HG03103 (cell line): ENCODE results near the gene FBRSL1.

Experiments used
- ATAC-seq: cut with Tn5 transposase; IDR thresholded peaks from one replicate; pipeline ENCODE4 v1.9.1; 2021; ENCODE audit warnings: low read depth; ENCODE audit not compliant: unreplicated experiment

FBRSL1 gene

GRCh38 chr12:132495165-132495544, 5.2 kb downstream of the FBRSL1 start:
- no peak for ATAC-seq

GRCh38 chr12:132495629-132496357, 5.8 kb downstream of the FBRSL1 start:
- ATAC-seq = no peak

DNA sequence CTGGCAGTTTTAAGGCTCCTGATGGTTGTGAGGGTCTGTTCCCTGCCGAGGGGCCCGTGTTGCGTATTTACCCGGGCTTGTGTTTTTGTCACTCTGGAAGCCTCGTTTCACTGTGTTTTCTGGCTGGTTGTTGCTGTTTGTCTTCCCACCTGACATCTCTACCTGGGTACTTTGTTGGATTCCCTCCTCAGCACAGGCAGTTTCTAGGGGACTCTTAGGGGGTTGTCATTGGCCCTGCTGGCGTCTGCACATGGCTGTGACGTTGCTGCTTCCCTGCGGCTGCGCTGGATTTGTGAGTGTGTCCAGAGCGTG, 6.4 kb downstream of the FBRSL1 start:
- ATAC-seq = no peak

DNA sequence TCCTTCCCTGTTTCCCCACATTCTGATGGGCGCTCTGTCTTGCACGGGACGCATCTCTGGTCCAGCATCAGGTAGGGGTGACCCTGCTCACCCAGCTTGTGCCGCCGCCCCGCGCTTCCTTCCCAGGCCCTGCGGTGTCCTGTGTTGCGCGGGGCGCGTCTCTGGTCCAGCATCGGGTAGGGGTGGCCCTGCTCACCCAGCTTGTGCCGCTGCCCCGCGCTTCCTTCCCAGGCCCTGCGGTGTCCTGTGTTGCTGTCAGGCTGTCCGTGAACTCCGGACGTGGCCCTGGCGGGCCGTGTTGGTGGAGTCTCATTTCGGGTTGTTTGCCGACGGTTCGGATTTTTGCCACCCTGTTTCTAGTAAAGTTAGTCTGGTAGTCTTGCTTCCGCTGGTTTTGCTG, 6.8 kb downstream of the FBRSL1 start:
- ATAC-seq = no peak

GRCh38 chr12:132497514-132498405, 7.8 kb downstream of the FBRSL1 start:
- ATAC-seq = no peak

GRCh38 chr12:132498931-132499330, 9.0 kb downstream of the FBRSL1 start:
- ATAC-seq = no peak

- ATAC-seq = no peak
These were observed 10.3 kb downstream of the FBRSL1 start for GRCh38 chr12:132500142-132500855.

DNA sequence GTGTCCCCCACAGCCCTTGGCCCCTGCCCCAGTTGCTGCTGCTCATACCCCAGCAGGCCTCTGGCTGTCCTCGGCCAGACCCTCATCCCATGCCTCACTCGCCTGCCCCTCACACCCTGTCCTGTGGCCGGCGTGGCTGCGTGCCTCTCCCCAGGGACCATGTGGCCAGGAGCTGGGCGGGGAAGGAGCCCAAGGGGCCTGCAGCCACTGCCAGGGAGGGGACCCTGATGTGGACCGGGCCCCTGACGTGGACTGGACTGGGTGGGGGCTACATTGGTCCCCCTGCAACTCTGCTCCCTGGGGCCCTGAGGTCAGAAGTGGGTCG, 10.9 kb downstream of the FBRSL1 start:
- ATAC-seq = no peak

- ATAC-seq = no peak
These were observed 11.4 kb downstream of the FBRSL1 start for GRCh38 chr12:132501204-132501940.

DNA sequence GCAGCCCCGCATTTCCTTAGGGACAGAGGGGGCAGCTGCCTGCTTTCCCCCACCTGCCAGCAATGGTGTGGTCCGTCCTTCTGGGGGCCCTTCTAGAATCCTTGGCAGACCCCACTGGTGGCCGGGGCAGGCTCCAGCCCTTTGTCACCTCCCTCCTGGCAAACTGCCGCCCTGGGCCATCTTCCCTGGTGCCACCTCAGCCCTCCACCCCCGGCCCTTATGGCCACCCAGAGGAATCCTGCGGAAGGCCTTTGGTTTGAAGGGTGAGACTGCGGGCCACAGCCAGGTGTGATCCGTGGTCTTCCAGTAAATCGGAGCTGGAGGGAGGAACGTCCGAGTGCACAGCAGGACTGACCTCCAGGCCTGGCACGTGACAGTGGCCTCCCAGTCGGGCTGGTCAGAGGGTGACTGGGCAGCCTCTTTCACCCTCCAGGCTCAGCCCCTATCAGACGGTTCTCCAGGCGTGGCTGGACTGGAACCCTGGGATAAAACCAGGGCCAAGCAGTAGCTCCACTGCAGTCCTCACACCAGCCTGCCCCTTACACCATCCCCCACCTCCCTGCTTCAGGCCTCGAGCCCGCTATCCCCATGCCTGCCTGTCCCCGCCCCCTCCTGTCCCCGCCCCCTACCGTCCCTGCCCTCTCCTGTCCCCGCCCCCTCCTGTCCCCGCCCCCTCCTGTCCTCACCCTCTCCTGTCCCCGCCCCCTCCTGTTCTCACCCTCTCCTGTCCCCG, 12.4 kb downstream of the FBRSL1 start:
- ATAC-seq = no peak

DNA sequence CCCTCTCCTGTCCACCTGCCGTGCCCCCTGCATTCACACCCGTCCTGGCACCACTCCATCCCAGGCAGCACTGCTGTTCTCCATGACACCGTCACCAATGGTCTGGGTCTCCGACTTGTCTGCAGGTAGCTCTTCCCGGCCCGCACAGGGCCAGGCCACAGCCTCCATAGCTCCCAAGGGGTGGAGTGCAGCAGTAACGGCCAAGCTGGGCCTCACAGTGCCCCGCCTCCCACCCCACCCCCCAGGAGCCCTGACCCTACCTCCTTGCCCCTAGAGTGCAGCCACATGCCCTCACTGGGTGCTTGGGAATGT, 12.9 kb downstream of the FBRSL1 start:
- no peak for ATAC-seq

DNA sequence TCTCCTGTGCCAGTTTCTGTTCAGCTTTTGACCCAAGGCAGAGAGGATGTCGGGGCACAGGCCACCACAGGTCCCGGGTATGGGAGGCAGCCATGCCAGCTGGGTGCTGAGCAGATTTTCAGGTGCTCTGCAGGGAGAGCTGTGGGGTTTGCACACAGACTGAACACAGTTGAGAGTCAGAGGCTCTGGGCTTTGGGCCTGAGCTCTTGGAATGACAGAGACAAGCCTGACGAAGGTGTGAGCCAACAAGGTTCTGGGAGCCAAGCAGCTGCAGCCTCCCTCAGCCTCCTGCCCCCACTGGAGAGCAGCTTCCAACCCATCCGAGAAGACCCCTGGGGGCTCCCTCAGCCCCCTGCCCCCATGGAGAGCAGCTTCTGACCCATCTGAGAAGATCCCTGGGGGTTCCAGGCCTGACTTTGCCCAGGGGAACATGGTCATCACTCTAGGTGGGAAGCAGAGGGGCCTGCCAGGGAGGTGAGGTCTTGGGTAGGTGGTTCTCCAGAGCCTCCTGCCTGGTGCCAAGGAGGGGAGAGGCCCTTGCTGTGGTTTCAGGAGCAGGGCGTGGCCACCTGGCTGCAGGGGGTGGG, 13.8 kb downstream of the FBRSL1 start:
- no peak for ATAC-seq

DNA sequence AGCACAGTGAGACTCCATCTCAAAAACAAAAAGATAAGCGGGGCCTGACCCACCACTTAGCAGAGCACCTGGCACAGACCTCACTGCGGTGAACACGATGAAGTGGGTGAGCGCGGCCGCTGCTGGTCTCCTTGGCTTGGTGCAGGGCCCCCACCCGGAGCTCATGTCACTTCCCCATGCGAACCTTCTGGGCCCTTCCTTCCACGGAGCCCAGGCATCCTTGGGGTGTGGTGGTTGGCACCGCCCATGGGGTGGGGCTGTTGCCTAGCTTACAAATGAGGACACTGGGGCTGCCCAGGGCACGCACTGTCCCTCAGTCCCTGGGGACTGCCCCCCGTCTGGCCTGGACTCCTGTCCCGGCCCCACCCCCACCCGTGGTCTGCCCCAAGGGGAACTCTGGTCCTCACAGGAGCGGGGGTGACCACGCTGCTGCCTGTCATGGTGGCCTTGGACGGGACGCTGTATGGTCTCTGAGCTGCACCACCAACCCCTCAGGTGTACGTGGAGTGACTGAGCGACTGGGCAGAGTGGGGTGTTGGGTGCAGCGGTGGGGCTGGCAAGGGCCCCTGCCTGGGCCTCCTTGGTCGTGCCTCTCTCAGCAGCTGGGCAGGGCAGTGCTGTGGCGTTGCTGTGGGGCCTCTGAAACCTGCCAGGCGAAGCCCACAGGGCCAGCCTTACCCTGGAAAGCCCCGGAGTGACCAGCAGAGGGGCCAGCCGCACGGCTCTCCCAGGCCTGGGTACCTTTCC, 15.3 kb downstream of the FBRSL1 start:
- no peak for ATAC-seq

DNA sequence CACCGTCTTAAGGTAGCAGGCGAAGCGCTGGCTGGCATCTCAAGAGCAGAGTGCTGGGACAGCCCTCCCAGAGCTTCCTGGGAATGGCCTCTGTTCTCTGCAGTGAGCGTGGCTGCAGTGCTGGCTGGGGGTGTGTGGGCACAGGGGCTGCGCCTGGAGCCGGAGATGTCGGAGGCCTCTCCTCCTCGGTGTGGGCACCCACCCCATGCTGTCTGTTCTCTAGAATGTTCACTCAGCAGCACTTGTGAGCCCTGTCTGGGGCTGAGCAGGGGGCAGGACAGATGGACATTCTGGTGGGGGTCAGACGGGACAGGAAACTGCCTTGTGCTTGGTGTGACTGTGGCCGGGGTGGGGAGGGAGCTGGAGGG, 15.9 kb downstream of the FBRSL1 start:
- no peak for ATAC-seq

GRCh38 chr12:132506328-132507160, 16.6 kb downstream of the FBRSL1 start:
- ATAC-seq = no peak

DNA sequence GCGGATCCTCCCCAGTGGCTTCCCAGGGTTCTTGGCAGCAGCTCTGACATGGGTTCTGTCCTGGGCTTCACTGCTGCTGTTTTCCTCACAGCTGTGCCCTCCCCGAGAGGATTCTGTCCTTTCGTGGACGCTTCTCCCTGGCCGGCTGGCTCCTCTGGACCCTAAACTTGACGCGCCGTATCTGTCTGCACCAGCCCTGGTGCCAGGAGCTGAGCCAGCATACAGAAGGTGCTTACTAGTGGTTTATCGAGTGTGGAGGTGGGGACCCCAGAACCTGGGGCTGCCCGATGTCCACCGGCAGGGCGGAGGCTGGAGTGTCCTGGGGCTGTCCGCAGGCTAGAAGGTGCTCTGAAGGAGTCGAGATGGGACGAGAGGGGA, 17.2 kb downstream of the FBRSL1 start:
- no peak for ATAC-seq

DNA sequence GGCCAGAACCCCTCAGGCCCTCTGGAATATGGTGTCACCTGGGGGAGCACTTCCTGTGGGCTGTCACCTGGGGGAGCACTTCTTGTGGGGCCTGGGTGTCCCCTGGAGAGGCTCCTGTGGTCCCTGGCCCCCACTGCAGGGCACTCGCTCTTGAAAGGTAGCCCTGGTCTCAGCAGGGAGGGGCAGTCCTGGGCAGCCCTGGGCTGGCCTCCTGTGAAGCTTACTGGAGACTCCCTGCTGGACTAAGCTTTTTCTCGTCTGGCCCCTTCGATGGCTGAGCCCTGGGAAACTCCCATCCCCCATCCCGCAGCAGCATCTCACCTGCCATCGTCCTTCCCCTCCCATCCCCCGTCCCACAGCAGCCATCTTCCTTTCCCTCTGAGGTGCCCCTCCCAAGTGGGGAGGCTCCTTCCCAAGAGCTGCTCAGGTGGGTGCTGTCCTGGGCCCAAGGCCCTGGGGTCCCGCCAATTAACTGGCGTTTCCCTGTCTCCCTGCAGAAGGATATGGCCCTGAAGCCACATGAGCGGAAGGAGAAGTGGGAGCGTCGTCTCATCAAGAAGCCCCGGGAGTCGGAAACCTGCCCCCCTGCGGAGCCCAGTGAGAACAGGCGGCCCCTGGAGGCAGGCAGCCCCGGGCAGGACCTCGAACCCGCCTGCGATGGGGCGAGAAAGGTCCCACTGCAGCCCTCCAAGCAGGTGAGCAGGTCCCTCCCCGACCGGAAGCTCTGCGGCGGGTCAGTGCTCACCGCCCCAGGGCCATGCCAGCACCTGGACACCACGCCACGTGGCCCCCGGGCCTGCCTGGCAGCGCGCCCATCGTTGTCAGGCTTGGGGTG, 17.9 kb downstream of the FBRSL1 start:
- no peak for ATAC-seq

DNA sequence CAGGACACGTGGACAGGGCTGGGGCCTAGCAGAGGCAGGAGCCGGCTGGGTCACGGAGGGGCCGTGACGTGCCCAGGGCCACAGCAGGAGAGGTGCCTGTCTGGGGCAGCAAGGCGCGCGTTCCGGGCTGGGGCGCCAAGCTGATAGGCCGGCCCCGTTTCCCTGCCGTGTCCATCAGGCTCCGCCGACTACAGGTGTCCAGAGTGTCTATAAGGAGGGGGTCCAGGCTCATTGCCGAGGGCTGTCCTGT, 18.5 kb downstream of the FBRSL1 start:
- ATAC-seq = no peak
